KMS-11 (cell line): ENCODE measurements around the gene PLEKHA1.

Experiments
- H2AFZ ChIP-seq: fragments of 200-600 bp; sonication (generic); 2 replicates; pipeline ENCODE4 v1.6.1; 2016; ENCODE audit warnings: antibody characterized with exemption, mixed run types, low read depth
- H3K27ac ChIP-seq: fragments of 200-600 bp; sonication (generic); 2 replicates; pipeline ENCODE4 v1.6.1; 2016; ENCODE audit warnings: mild to moderate bottlenecking, mixed run types
- H3K27me3 ChIP-seq: fragments of 200-600 bp; sonication (generic); 2 replicates; pipeline ENCODE4 v1.6.1; 2017; ENCODE audit warnings: mild to moderate bottlenecking, low read depth, mixed run types, moderate library complexity; ENCODE audit not compliant: insufficient read depth
- H3K36me3 ChIP-seq: fragments of 200-600 bp; sonication (generic); 2 replicates; pipeline ENCODE4 v1.6.1; 2017; ENCODE audit warnings: mild to moderate bottlenecking, mixed run types; ENCODE audit not compliant: insufficient read depth
- H3K4me1 ChIP-seq: fragments of 200-600 bp; sonication (generic); 2 replicates; pipeline ENCODE4 v1.6.1; 2016; ENCODE audit warnings: mild to moderate bottlenecking, low read depth, mixed run types; ENCODE audit not compliant: poor library complexity, severe bottlenecking
- H3K4me2 ChIP-seq: fragments of 200-600 bp; sonication (generic); 2 replicates; pipeline ENCODE4 v1.7.0; 2016; ENCODE audit warnings: mild to moderate bottlenecking, mixed run types
- H3K4me3 ChIP-seq: fragments of 200-600 bp; sonication (generic); IDR thresholded peaks from 2 replicates; pipeline ENCODE4 v1.6.1; 2017; ENCODE audit warnings: low read depth, low read length, mixed read lengths; ENCODE audit not compliant: insufficient read depth
- H3K79me2 ChIP-seq: fragments of 200-600 bp; sonication (generic); 2 replicates; pipeline ENCODE4 v1.6.1; 2016; ENCODE audit warnings: low read depth, mixed run types; ENCODE audit not compliant: insufficient read depth
- H3K9ac ChIP-seq: fragments of 200-600 bp; sonication (generic); 2 replicates; pipeline ENCODE4 v1.6.1; 2016; ENCODE audit warnings: mild to moderate bottlenecking, mixed run types
- H4K20me1 ChIP-seq: fragments of 200-600 bp; sonication (generic); 2 replicates; pipeline ENCODE4 v1.6.1; 2016; ENCODE audit warnings: mild to moderate bottlenecking, mixed run types; ENCODE audit not compliant: insufficient read depth
- CTCF ChIP-seq: fragments of 200-600 bp; sonication (generic); conservative IDR thresholded peaks from 2 replicates; pipeline ENCODE4 v1.6.1; 2017; ENCODE audit warnings: low read depth, mild to moderate bottlenecking, antibody characterized with exemption, low read length, moderate library complexity, mixed read lengths

Gene PLEKHA1

GRCh38 chr10:122352817-122353525 lies 21.5 kb upstream of the PLEKHA1 start:
- no peaks in the 10 kb centered on the region for H3K36me3 ChIP-seq
- H3K9ac ChIP-seq: no peak overlapping the region
- H3K27me3 ChIP-seq: no peaks in the 10 kb centered on the region
- no peak overlapping the region for H3K4me3 ChIP-seq
- no peaks in the 10 kb centered on the region for H3K4me1 ChIP-seq
- H4K20me1 ChIP-seq: no peaks in the 10 kb centered on the region
- no peak overlapping the region for H3K4me2 ChIP-seq
- no peak overlapping the region for H3K27ac ChIP-seq
- no peaks in the 10 kb centered on the region for H3K79me2 ChIP-seq
- no peak overlapping the region for H2AFZ ChIP-seq
- no peak for TF ChIP-seq CTCF

GRCh38 chr10:122354383-122354782 lies 20.1 kb upstream of the PLEKHA1 start:
- Histone ChIP-seq H3K27ac (no peak overlapping the region), H3K4me1 (no peaks in the 10 kb centered on the region), H3K4me3 (no peak overlapping the region), H3K9ac (no peak overlapping the region), H3K79me2 (no peaks in the 10 kb centered on the region), H3K27me3 (no peaks in the 10 kb centered on the region), H3K36me3 (no peaks in the 10 kb centered on the region), H3K4me2 (no peak overlapping the region), H2AFZ (no peak overlapping the region), H4K20me1 (no peaks in the 10 kb centered on the region)
- TF ChIP-seq CTCF: no peak

- Histone ChIP-seq H2AFZ (no peak overlapping the region), H3K36me3 (no peaks in the 10 kb centered on the region), H3K27ac (no peak overlapping the region), H3K9ac (no peak overlapping the region), H3K4me3 (no peak overlapping the region), H3K4me2 (no peak overlapping the region), H4K20me1 (no peaks in the 10 kb centered on the region), H3K27me3 (no peaks in the 10 kb centered on the region), H3K4me1 (no peaks in the 10 kb centered on the region), H3K79me2 (no peaks in the 10 kb centered on the region)
- no peak for TF ChIP-seq CTCF
Observed at GRCh38 chr10:122357685-122358084, 16.8 kb upstream of the PLEKHA1 start.

GRCh38 chr10:122359621-122360020 lies 14.9 kb upstream of the PLEKHA1 start:
- H3K27ac ChIP-seq: no peak overlapping the region
- no peaks in the 10 kb centered on the region for H3K4me1 ChIP-seq
- no peaks in the 10 kb centered on the region for H4K20me1 ChIP-seq
- no peak overlapping the region for H2AFZ ChIP-seq
- no peak overlapping the region for H3K9ac ChIP-seq
- H3K4me2 ChIP-seq: no peak overlapping the region
- H3K79me2 ChIP-seq: no peaks in the 10 kb centered on the region
- no peaks in the 10 kb centered on the region for H3K27me3 ChIP-seq
- no peak overlapping the region for H3K4me3 ChIP-seq
- TF ChIP-seq CTCF: no peak
- no peaks in the 10 kb centered on the region for H3K36me3 ChIP-seq
